Stomach (tissue), 9 donors: ENCODE data around the gene KPNA1. TPM values are rescaled to one million over a fixed set of nuclear protein-coding genes. Genes with fewer than 3 reads are reported as not detected.

Experiments
- DNase-seq, 2 donors: peaks; one replicate each; pipeline versions ENCODE4 v3.0.0 to v3.0.0-alpha.2; 2013 to 2019
- H3K27ac ChIP-seq, 5 donors: fragments of 200-600 bp in 4 of 5; sonication (generic) in 4 of 5; one replicate each; pipeline ENCODE4 v1.5.1; 2013 to 2019; ENCODE audit warnings: mild to moderate bottlenecking in 1 of 5, moderate library complexity in 1 of 5
- H3K27me3 ChIP-seq, 3 donors: fragments of 200-600 bp; sonication (generic); one replicate each; pipeline ENCODE4 v1.5.1; 2017 to 2019; ENCODE audit warnings: mixed run types in 1 of 3
- H3K36me3 ChIP-seq, 4 donors: fragments of 200-600 bp; sonication (generic); 1 replicate in 3 of 4; 2 replicates in 1 of 4; pipeline ENCODE4 v1.5.1; 2016 to 2019
- H3K4me1 ChIP-seq, 4 donors: fragments of 200-600 bp; sonication (generic); one replicate each; pipeline ENCODE4 v1.5.1; 2016 to 2019
- H3K4me3 ChIP-seq, 4 donors: fragments of 200-600 bp; sonication (generic) in 3 of 4; one replicate each; pipeline ENCODE4 v1.5.1; 2016 to 2019; ENCODE audit warnings: mild to moderate bottlenecking in 1 of 4
- H3K9me3 ChIP-seq, 4 donors: fragments of 200-600 bp; sonication (generic); one replicate each; pipeline ENCODE4 v1.5.1; 2016 to 2019
- EP300 ChIP-seq: sonication (generic); formaldehyde crosslinking; IDR thresholded peaks from one replicate; pipeline ENCODE4 v1.6.1; 2017; ENCODE audit warnings: antibody characterized with exemption
- POLR2A ChIP-seq, 4 donors: fragments of 450-650 bp; IDR thresholded peaks; one replicate each; pipeline ENCODE4 v1.6.1; 2016; ENCODE audit warnings: antibody characterized with exemption in 4 of 4, control low read depth in 2 of 4, mild to moderate bottlenecking in 1 of 4, moderate library complexity in 1 of 4
- POLR2AphosphoS5 ChIP-seq, 3 donors: sonication (generic); formaldehyde crosslinking; IDR thresholded peaks; one replicate each; pipeline ENCODE4 v1.6.1; 2016; ENCODE audit warnings: antibody characterized with exemption in 3 of 3
- WGBS, 5 donors: extraction: QIAGEN DNeasy Blood & Tissue Kit in 3 of 5; methylation state at CpG; one replicate each; pipeline versions ENCODE4 v1.1.5 to v1.1.7; 2013 to 2018; 5-methylcytosine and 5-hydroxymethylcytosine counted together
- intact Hi-C: fragments of 100-400 bp; cut with DNase I; formaldehyde crosslinking; loops from one replicate; pipeline ENCODE4 v1.15.1; 2023; ENCODE audit warnings: low total_unique reads
- polyA plus RNA-seq, 3 donors: library from polyadenylated mRNA; stranded (reverse); fragments of 200-250 nt; gene quantifications; one replicate each; pipeline ENCODE4 v1.2.3, GENCODE V29; 2013
- total RNA-seq, 5 donors: library from RNA; depleted of rRNA; stranded (reverse); fragments of >200 nt; gene quantifications; one replicate each; pipeline versions ENCODE4 v1.1.0 to v1.2.3, GENCODE V29; 2014 to 2016
- TF ChIP-seq, protein P1 (sequence below), 7 experiments: fragments of 450-650 bp in 4 of 7; fragments of 200-600 bp in 3 of 7; sonication (generic) in 3 of 7; IDR thresholded peaks; one replicate each; pipeline ENCODE4 v1.5.1; 2016 to 2019; ENCODE audit warnings: antibody characterized with exemption in 7 of 7, control low read depth in 2 of 7, mild to moderate bottlenecking in 1 of 7
- donor health status: healthy with polysubstance abuse.
- donor health status: Bipolar disorder and iron deficiency.
- donor health status: healthy.

The KPNA1 gene
- total and polyA plus RNA-seq, 8 donors: 6.7 to 88.4 (median 32.0) TPM

GRCh38 chr3:122462406-122462805 lies 52.3 kb downstream of the KPNA1 start:
- H3K4me1 ChIP-seq: peaks cover 0 to 17% (median 2%) of the 10 kb centered on the region in 4 donors
- no peaks in the 10 kb centered on the region for H3K9me3 ChIP-seq
- TF ChIP-seq POLR2AphosphoS5 (IDR thresholded peaks at IDR 0.05) (no peak), POLR2A (IDR thresholded peaks at IDR 0.05) (no peak), EP300 (no peak)
- TF ChIP-seq, protein P1, sequence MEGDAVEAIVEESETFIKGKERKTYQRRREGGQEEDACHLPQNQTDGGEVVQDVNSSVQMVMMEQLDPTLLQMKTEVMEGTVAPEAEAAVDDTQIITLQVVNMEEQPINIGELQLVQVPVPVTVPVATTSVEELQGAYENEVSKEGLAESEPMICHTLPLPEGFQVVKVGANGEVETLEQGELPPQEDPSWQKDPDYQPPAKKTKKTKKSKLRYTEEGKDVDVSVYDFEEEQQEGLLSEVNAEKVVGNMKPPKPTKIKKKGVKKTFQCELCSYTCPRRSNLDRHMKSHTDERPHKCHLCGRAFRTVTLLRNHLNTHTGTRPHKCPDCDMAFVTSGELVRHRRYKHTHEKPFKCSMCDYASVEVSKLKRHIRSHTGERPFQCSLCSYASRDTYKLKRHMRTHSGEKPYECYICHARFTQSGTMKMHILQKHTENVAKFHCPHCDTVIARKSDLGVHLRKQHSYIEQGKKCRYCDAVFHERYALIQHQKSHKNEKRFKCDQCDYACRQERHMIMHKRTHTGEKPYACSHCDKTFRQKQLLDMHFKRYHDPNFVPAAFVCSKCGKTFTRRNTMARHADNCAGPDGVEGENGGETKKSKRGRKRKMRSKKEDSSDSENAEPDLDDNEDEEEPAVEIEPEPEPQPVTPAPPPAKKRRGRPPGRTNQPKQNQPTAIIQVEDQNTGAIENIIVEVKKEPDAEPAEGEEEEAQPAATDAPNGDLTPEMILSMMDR (IDR thresholded peaks at IDR 0.05): no peak
- no peak overlapping the region for H3K27ac ChIP-seq
- H3K4me3 ChIP-seq: no peak overlapping the region
- DNase-seq: no peak
- 84 to 100% (median 96%) methylated on average over 1 of the region's 1 CpG for whole genome bisulfite sequencing, 5 donors
- intact Hi-C loops: no loop called here
- H3K27me3 ChIP-seq: no peaks in the 10 kb centered on the region
- H3K36me3 ChIP-seq: peaks cover 5 to 89% (median 82%) of the 10 kb centered on the region in 4 donors

- H3K9me3 ChIP-seq: no peaks in the 10 kb centered on the region
- peaks cover 5 to 95% (median 84%) of the 10 kb centered on the region in 4 donors for H3K36me3 ChIP-seq
- no peak for DNase-seq
- H3K27ac ChIP-seq: no peak overlapping the region
- H3K4me3 ChIP-seq: no peak overlapping the region
- intact Hi-C loops: no loop called here
- no peaks in the 10 kb centered on the region for H3K27me3 ChIP-seq
- peaks cover 0 to 17% (median 2%) of the 10 kb centered on the region in 4 donors for H3K4me1 ChIP-seq
- TF ChIP-seq POLR2AphosphoS5 (IDR thresholded peaks at IDR 0.05) (no peak), EP300 (no peak), POLR2A (IDR thresholded peaks at IDR 0.05) (no peak)
- TF ChIP-seq, protein P1 (IDR thresholded peaks at IDR 0.05): no peak
- 79 to 91% (median 84%) methylated on average over 3 of the region's 3 CpGs for WGBS, 5 donors
Observed at GRCh38 chr3:122461806-122462205, 52.9 kb downstream of the KPNA1 start.

DNA sequence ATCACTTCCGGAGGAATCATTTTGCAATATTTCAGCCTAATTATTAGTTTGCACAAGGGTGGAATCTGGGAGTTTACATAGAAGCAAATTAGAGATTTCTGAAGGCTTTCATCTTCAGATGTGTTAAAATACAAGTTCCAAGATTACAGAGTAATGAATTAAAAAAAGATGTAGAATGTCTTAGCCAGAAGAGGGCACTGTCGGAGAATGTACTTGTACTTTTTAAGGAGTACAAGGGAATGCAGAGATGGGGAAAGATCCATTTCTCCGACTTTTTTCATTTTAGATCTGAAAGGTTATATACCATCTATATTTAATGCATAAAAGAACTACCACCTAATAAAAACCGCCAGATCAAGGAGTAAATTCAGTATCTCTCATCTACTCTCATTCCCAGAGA lies 55.7 kb downstream of the KPNA1 start:
- no peaks in the 10 kb centered on the region for H3K27me3 ChIP-seq
- peaks cover 0 to 17% (median 6%) of the 10 kb centered on the region in 4 donors for H3K4me1 ChIP-seq
- peak in 1 of 2 donors; percentile 53 for DNase-seq
- WGBS, 5 donors: 45 to 63% (median 52%) methylated on average over 4 of the region's 4 CpGs
- H3K36me3 ChIP-seq: peaks cover 5 to 88% (median 81%) of the 10 kb centered on the region in 4 donors
- intact Hi-C loops: no loop called here
- H3K27ac ChIP-seq: no peak overlapping the region
- no peaks in the 10 kb centered on the region for H3K9me3 ChIP-seq
- TF ChIP-seq POLR2A (IDR thresholded peaks at IDR 0.05): no peak
- TF ChIP-seq, protein P1 (IDR thresholded peaks at IDR 0.05): peak in 3 of 7 experiments; percentile 34 to 36 (median 35)
- no peak overlapping the region for H3K4me3 ChIP-seq

DNA sequence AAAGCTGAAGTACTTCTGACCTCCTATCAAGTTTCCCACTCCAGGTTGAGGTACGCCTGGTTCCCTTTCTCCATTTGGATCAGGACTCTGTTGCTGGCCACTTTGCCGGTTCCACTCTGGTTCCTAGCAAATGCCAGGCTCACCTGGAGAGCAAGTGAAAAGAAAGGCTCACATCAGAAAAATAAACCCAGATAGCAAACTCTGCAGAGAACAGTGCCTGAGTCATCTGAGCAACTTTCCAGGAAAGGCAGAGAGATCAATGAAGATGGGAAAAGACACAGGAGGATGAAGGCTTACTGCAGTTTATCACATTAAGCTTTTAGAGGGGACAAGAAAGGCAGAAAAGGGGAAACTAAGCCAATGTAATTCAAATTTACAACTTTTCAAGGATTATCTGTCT lies 57.0 kb downstream of the KPNA1 start:
- no peak overlapping the region for H3K27ac ChIP-seq
- peaks cover 12 to 88% (median 81%) of the 10 kb centered on the region in 4 donors for H3K36me3 ChIP-seq
- H3K27me3 ChIP-seq: no peaks in the 10 kb centered on the region
- no peak overlapping the region for H3K4me3 ChIP-seq
- no peaks in the 10 kb centered on the region for H3K9me3 ChIP-seq
- TF ChIP-seq POLR2A (IDR thresholded peaks at IDR 0.05) (no peak), EP300 (no peak), POLR2AphosphoS5 (IDR thresholded peaks at IDR 0.05) (no peak)
- TF ChIP-seq, protein P1 (IDR thresholded peaks at IDR 0.05): no peak
- peaks cover 0 to 17% (median 6%) of the 10 kb centered on the region in 4 donors for H3K4me1 ChIP-seq
- 89 to 96% (median 91%) methylated on average over 2 of the region's 2 CpGs for WGBS, 5 donors
- DNase-seq: no peak
- intact Hi-C loops: no loop called here
